ENCODE data around the gene AIF1. TPM values are rescaled to one million over a fixed set of nuclear protein-coding genes. Genes with fewer than 3 reads are reported as not detected.

Gene AIF1
- total RNA-seq, 6 experiments from 2014 or later, result not detected

DNA sequence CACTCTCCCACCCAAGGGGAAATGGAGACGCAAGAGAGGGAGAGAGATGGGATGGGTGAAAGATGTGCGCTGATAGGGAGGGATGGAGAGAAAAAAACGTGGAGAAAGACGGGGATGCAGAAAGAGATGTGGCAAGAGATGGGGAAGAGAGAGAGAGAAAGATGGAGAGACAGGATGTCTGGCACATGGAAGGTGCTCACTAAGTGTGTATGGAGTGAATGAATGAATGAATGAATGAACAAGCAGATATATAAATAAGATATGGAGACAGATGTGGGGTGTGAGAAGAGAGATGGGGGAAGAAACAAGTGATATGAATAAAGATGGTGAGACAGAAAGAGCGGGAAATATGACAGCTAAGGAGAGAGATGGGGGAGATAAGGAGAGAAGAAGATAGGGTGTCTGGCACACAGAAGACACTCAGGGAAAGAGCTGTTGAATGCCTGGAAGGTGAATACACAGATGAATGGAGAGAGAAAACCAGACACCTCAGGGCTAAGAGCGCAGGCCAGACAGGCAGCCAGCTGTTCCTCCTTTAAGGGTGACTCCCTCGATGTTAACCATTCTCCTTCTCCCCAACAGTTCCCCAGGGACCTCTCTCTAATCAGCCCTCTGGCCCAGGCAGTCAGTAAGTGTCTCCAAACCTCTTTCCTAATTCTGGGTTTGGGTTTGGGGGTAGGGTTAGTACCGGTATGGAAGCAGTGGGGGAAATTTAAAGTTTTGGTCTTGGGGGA, 38.9 kb upstream of the AIF1 start:
- Mint-ChIP-seq H3K27ac (peak overlapping the region; percentile 1; the same call in 1 of the 2 replicates), H3K36me3 (ENCODE audit: low read depth) (no peaks in the 10 kb centered on the region)
- TF ChIP-seq, protein P1, sequence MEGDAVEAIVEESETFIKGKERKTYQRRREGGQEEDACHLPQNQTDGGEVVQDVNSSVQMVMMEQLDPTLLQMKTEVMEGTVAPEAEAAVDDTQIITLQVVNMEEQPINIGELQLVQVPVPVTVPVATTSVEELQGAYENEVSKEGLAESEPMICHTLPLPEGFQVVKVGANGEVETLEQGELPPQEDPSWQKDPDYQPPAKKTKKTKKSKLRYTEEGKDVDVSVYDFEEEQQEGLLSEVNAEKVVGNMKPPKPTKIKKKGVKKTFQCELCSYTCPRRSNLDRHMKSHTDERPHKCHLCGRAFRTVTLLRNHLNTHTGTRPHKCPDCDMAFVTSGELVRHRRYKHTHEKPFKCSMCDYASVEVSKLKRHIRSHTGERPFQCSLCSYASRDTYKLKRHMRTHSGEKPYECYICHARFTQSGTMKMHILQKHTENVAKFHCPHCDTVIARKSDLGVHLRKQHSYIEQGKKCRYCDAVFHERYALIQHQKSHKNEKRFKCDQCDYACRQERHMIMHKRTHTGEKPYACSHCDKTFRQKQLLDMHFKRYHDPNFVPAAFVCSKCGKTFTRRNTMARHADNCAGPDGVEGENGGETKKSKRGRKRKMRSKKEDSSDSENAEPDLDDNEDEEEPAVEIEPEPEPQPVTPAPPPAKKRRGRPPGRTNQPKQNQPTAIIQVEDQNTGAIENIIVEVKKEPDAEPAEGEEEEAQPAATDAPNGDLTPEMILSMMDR (IDR thresholded peaks at IDR 0.05), result no peak

DNA sequence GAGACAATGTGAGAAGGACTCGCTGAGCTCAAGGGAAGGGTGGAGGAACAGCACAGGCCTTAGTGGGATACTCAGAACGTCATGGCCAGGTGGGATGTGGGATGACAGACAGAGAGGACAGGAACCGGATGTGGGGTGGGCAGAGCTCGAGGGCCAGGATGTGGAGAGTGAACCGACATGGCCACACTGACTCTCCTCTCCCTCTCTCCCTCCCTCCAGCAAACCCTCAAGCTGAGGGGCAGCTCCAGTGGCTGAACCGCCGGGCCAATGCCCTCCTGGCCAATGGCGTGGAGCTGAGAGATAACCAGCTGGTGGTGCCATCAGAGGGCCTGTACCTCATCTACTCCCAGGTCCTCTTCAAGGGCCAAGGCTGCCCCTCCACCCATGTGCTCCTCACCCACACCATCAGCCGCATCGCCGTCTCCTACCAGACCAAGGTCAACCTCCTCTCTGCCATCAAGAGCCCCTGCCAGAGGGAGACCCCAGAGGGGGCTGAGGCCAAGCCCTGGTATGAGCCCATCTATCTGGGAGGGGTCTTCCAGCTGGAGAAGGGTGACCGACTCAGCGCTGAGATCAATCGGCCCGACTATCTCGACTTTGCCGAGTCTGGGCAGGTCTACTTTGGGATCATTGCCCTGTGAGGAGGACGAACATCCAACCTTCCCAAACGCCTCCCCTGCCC, 38.0 kb upstream of the AIF1 start:
- no peak for DNase-seq
- TF ChIP-seq, protein P1 (IDR thresholded peaks at IDR 0.05), result no peak
- Mint-ChIP-seq H3K36me3 (ENCODE audit: low read depth) (no peaks in the 10 kb centered on the region), H3K4me1 (ENCODE audit: low read depth) (peaks cover 38% of the 10 kb centered on the region), H3K27ac (no peak overlapping the region; the same call in 1 of the 2 replicates), H3K4me3 (no peak overlapping the region), H3K27me3 (ENCODE audit: insufficient read depth) (peaks cover 11% of the 10 kb centered on the region), H3K9me3 (no peaks in the 10 kb centered on the region)

More for the DNA sequence above, 38.9 kb upstream of the AIF1 start:
- no peak for DNase-seq
- Mint-ChIP-seq H3K27me3 (ENCODE audit: insufficient read depth) (peaks cover 11% of the 10 kb centered on the region), H3K4me1 (ENCODE audit: low read depth) (peaks cover 28% of the 10 kb centered on the region), H3K4me3 (peak overlapping the region; percentile 51), H3K9me3 (no peaks in the 10 kb centered on the region)

DNA sequence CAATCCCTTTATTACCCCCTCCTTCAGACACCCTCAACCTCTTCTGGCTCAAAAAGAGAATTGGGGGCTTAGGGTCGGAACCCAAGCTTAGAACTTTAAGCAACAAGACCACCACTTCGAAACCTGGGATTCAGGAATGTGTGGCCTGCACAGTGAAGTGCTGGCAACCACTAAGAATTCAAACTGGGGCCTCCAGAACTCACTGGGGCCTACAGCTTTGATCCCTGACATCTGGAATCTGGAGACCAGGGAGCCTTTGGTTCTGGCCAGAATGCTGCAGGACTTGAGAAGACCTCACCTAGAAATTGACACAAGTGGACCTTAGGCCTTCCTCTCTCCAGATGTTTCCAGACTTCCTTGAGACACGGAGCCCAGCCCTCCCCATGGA, 37.5 kb upstream of the AIF1 start:
- TF ChIP-seq, protein P1 (IDR thresholded peaks at IDR 0.05), result no peak
- H3K9me3 Mint-ChIP-seq, result no peaks in the 10 kb centered on the region
- no peaks in the 10 kb centered on the region for H3K36me3 Mint-ChIP-seq (ENCODE audit: low read depth)
- no peak for DNase-seq
- no peak overlapping the region for H3K27ac Mint-ChIP-seq
- H3K4me1 Mint-ChIP-seq (ENCODE audit: low read depth), result peaks cover 39% of the 10 kb centered on the region
- H3K27me3 Mint-ChIP-seq (ENCODE audit: insufficient read depth), result peaks cover 11% of the 10 kb centered on the region
- H3K4me3 Mint-ChIP-seq, result no peak overlapping the region

DNA sequence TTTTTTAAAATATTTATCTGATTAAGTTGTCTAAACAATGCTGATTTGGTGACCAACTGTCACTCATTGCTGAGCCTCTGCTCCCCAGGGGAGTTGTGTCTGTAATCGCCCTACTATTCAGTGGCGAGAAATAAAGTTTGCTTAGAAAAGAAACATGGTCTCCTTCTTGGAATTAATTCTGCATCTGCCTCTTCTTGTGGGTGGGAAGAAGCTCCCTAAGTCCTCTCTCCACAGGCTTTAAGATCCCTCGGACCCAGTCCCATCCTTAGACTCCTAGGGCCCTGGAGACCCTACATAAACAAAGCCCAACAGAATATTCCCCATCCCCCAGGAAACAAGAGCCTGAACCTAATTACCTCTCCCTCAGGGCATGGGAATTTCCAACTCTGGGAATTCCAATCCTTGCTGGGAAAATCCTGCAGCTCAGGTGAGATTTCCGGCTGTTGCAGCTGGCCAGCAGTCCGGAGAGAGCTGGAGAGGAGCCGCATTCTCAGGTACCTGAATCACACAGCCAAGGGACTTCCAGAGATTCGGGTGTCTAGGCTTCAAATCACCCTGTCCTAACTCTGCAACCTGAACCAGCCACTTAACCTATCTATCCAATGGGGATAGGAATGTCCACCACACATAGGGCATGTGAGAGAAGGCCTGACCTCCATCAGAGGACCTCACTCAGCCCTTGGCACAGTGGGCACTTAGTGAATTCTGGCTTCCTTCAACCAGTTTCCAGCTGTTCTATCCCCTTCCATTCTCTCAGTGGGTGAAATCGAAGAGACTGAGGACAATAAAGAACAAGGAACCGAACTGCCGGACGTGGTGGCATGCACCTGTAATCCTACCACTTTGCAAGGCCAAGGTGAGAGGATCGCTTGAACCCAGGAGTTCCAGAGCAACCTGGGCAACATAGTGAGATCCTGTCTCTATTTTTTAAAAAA, 36.6 kb upstream of the AIF1 start:
- no peak for DNase-seq
- Mint-ChIP-seq H3K4me3 (no peak overlapping the region), H3K4me1 (ENCODE audit: low read depth) (peaks cover 37% of the 10 kb centered on the region), H3K27ac (no peak overlapping the region), H3K9me3 (no peaks in the 10 kb centered on the region), H3K27me3 (ENCODE audit: insufficient read depth) (peaks cover 6% of the 10 kb centered on the region), H3K36me3 (ENCODE audit: low read depth) (no peaks in the 10 kb centered on the region)
- TF ChIP-seq, protein P1 (IDR thresholded peaks at IDR 0.05), result no peak

DNA sequence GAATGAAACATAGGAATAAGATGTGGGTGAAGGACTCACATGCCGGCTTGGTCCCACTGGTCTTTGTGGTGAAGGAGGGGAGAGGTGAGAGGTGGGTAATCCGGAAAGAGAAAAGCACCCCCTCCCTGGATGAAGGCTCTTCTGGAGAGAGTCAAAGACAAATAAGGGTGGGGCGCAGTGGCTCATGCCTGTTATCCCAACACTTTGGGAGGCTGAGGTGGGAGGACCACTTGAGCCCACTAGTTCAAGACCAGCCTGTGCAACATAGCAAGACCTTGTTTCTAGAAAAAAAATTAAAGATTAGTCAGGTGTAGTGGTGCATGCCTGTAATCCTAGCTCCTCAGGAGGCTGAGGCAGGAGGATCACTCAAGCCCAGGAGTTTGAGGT, 35.9 kb upstream of the AIF1 start:
- Mint-ChIP-seq H3K9me3 (no peaks in the 10 kb centered on the region), H3K4me3 (no peak overlapping the region), H3K27me3 (ENCODE audit: insufficient read depth) (peaks cover 3% of the 10 kb centered on the region; the same call in 1 of the 2 replicates), H3K4me1 (ENCODE audit: low read depth) (peaks cover 30% of the 10 kb centered on the region), H3K36me3 (ENCODE audit: low read depth) (no peaks in the 10 kb centered on the region), H3K27ac (no peak overlapping the region)
- TF ChIP-seq, protein P1 (IDR thresholded peaks at IDR 0.05), result no peak
- no peak for DNase-seq

Data from HFFc6 (cell line).